Measurements from ENCODE around the gene CHD5.

Gene CHD5

DNA sequence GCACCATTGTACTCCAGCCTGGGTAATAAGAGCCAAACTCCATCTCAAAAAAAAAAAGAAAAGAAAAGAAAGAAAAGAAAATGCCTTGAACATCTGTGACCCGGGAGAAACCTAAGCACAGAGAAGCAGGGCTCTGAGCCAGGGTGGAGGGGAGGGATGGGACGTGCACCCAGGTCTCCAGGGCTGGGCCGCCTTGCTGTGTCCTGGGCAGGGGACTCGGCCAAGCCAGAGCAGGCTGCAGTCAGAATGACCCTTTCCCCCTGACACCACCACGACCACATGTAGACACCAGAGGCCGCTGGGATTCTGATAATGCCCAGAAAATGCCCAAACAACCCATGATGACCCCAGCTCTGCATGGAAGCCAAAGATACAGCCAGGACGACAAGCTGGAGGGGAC, 17.8 kb downstream of the CHD5 start:
- peaks cover 26 to 33% of the 10 kb centered on the region in 2 donors for H3K27me3 Mint-ChIP-seq

DNA sequence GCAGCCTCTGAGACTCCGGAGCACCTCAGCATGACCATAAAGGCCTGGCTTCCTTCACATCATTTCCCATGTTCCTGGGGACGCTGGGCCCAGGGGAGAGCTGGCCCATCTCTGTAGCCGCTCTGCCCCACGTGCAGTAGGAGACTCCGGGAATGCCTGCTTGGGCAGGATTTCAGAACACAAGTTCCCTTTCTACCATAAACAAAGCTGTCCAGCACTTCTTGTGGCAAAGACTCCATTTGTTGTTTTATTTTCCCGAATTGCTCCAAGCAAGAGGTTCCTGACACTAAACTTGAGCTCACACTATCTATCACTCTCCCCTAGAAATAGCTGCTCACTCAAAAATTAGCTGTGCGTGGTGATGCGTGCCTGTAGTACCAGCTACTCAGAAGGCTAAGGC, 21.9 kb downstream of the CHD5 start:
- DNase-seq, result no peak
- H3K27ac Mint-ChIP-seq, result no peak overlapping the region
- peaks cover 15 to 23% of the 10 kb centered on the region in 2 donors for H3K27me3 Mint-ChIP-seq
- peaks cover 0 to 5% of the 10 kb centered on the region in 2 donors for H3K36me3 Mint-ChIP-seq
- H3K9me3 Mint-ChIP-seq, result no peaks in the 10 kb centered on the region
- no peak for ATAC-seq (replicated peaks)
- H3K4me1 Mint-ChIP-seq, result no peaks in the 10 kb centered on the region
- H3K4me3 Mint-ChIP-seq, result no peak overlapping the region

More for the DNA sequence above, 17.8 kb downstream of the CHD5 start:
- ATAC-seq (replicated peaks), result no peak
- H3K4me1 Mint-ChIP-seq, result no peaks in the 10 kb centered on the region
- no peak for DNase-seq
- peaks cover 0 to 5% of the 10 kb centered on the region in 2 donors for H3K36me3 Mint-ChIP-seq
- H3K27ac Mint-ChIP-seq, result no peak overlapping the region
- no peaks in the 10 kb centered on the region for H3K9me3 Mint-ChIP-seq
- H3K4me3 Mint-ChIP-seq, result no peak overlapping the region

DNA sequence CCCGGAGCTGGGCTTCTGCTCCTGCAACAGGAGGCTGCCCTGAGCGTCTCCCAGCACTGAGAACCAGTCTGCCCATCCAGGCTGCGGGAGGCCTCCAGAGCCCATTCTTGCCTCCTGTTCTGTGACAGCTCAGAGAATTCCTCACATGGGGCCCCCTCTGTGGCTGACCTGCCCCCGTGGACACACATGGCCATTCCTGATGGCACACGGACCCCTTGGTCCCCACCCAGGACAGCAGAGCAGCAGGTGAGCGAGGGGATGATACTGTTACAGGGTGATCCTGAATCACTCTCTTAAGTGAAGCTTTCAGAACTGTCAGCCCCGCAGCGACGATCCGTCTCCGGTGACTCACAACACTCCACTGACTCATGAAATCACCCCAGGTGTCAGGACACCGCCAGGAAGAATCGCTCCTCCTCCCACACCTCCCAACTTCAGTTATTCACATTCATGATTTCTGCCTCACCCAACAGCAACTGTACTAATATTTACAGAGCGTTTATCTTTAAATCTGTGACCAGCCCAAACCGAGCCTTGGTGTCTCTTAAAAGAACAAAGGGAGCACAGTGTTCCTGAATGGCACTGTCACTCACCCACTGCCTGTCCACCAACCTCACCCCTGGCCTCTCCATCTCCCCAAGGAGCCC, 22.5 kb downstream of the CHD5 start:
- Mint-ChIP-seq H3K27me3 (peaks cover 15 to 23% of the 10 kb centered on the region in 2 donors), H3K36me3 (peaks cover 0 to 5% of the 10 kb centered on the region in 2 donors), H3K27ac (no peak overlapping the region), H3K4me1 (no peaks in the 10 kb centered on the region), H3K4me3 (no peak overlapping the region), H3K9me3 (no peaks in the 10 kb centered on the region)
- ATAC-seq (replicated peaks) (no peak), DNase-seq (no peak)

DNA sequence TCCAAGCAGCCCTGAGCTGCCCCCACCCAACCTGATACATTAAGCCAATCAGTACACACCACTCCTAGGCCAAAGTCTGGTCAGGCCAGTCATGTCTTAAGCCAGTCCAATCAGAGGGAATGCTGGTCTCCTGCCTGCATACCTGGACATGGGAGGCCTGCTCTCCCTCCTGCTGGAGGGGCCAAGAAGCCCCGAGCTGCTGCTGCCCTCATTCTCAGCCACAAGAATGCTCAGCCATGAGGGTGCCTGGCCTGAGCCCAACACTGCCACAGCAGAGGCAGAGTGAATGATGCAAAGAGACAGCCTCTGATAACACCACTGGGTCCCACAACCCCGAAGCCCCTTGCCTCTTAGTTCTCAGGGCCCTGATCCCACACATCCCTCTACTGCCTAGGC, 23.0 kb downstream of the CHD5 start:
- H3K36me3 Mint-ChIP-seq, result peaks cover 0 to 5% of the 10 kb centered on the region in 2 donors
- H3K27me3 Mint-ChIP-seq, result peaks cover 15 to 23% of the 10 kb centered on the region in 2 donors
- DNase-seq (no peak), ATAC-seq (replicated peaks) (no peak)
- no peak overlapping the region for H3K4me3 Mint-ChIP-seq
- H3K27ac Mint-ChIP-seq, result no peak overlapping the region
- no peaks in the 10 kb centered on the region for H3K9me3 Mint-ChIP-seq
- H3K4me1 Mint-ChIP-seq, result no peaks in the 10 kb centered on the region

DNA sequence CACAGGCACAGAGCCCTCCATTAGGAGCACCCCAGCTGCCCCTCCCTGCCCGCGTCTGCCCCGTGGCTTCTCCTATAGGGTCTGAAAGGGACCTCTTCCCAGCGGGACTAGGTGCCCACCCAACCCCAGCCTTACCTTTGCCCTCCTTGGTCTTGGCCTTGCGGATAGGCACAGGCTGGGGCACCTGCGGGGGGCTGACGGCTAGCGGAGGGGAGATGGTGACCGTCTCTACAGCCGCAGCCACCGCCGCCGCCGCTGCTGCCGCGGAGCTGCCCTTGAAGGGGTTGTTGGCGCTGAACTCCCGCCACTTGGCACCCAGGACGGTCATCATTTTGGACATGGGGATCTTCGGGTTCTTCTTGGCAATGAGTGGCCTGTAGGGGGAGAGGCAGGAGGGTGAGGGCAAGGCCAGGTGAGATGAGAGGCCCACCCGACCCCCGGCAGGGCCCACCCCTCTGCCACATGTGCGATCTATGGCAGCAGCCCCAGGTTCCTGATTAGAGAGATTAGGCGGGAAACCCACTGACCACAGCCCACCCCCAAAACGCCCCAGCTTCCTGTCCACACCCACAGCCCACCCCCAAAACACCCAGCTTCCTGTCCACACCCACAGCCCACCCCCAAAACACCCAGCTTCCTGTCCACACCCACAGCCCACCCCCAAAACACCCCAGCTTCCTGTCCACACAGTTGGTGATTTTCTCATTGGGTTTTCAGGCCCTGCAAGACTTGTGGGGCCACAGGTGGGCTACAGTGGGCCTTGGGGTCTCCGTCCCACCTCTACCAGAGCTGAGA, 25.4 kb downstream of the CHD5 start:
- ATAC-seq (replicated peaks) (no peak), DNase-seq (no peak)
- no peaks in the 10 kb centered on the region for H3K4me1 Mint-ChIP-seq
- no peaks in the 10 kb centered on the region for H3K9me3 Mint-ChIP-seq
- H3K36me3 Mint-ChIP-seq, result peaks cover 0 to 5% of the 10 kb centered on the region in 2 donors
- no peak overlapping the region for H3K4me3 Mint-ChIP-seq
- H3K27me3 Mint-ChIP-seq, result peaks cover 7 to 8% of the 10 kb centered on the region in 2 donors
- H3K27ac Mint-ChIP-seq, result no peak overlapping the region

DNA sequence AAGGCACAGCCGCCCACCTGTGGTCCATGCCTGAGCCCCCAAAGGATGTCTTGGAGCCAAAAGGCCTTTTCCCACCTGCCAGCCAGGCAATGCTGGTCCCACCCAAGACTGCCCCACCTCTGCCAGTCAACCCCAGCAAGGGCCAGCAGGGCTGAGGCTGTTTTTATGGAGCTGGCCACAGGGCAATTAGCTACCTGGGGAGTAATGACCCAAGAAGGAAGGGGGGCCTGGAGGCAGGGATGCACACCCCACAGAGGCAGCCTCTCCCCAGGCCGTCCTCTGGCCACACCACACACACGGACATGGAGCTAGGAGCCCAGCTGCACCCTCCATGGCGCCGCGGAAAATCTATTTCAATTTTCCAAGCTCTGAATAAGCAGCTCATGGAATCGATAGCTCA, 27.2 kb downstream of the CHD5 start:
- no peak for DNase-seq
- H3K4me1 Mint-ChIP-seq, result peaks cover 0 to 8% of the 10 kb centered on the region in 2 donors

DNA sequence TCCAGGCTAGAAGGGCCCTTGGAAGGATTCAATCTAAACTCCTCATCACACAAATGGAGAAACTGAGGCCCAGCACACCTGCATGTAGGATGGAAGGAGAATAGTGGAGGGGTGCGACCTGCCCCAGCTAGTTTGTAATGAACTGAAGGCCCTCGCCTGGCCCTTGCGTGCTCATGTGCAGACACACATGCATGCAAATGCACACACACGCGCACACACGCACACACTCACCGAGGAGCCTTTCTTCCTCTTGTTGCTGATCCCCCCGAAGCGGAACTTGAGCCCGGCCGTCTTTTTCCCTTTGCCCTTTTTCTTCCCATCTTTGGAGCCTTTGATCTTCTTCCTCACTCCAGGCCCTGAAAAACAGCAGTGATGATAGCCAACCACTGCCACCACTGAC, 27.9 kb downstream of the CHD5 start:
- Mint-ChIP-seq H3K4me1 (peaks cover 0 to 8% of the 10 kb centered on the region in 2 donors), H3K27me3 (peaks cover 0 to 15% of the 10 kb centered on the region in 2 donors), H3K36me3 (no peaks in the 10 kb centered on the region), H3K4me3 (no peak overlapping the region), H3K27ac (no peak overlapping the region), H3K9me3 (no peaks in the 10 kb centered on the region)
- no peak for DNase-seq
- no peak for ATAC-seq (replicated peaks)

More for the DNA sequence above, 27.2 kb downstream of the CHD5 start:
- no peak for ATAC-seq (replicated peaks)
- no peaks in the 10 kb centered on the region for H3K36me3 Mint-ChIP-seq
- no peaks in the 10 kb centered on the region for H3K9me3 Mint-ChIP-seq
- H3K27me3 Mint-ChIP-seq, result peaks cover 0 to 11% of the 10 kb centered on the region in 2 donors
- H3K4me3 Mint-ChIP-seq, result no peak overlapping the region
- H3K27ac Mint-ChIP-seq, result no peak overlapping the region

DNA sequence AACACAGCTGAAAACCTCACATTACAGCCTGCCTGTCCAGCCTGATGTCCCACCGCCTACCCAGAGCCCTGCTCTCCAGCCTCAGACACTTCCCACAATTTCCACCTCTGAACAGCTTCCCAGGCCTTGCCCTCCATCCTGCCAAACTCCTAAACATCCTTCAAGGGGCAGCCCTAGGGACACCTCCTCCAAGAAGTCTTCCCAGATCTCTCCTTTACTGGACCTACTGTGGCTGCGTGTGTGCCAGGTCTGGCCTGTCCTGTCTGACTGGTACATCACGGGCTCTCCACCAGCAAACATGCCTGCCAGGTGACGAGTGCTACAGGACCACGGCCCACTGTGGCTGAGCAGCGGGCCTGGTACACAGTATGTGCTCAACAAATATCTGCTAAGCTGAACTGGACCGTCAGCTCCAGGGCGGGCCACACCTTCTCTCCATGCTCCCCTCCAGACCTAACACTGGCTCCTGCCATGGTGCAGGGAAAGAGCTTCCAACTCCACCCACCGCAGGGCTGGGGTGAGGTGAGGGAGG, 28.8 kb downstream of the CHD5 start:
- Mint-ChIP-seq H3K4me3 (no peak overlapping the region), H3K27me3 (peaks cover 2 to 21% of the 10 kb centered on the region in 2 donors), H3K36me3 (no peaks in the 10 kb centered on the region), H3K4me1 (peaks cover 0 to 8% of the 10 kb centered on the region in 2 donors), H3K27ac (no peak overlapping the region), H3K9me3 (no peaks in the 10 kb centered on the region)
- no peak for ATAC-seq (replicated peaks)
- no peak for DNase-seq

DNA sequence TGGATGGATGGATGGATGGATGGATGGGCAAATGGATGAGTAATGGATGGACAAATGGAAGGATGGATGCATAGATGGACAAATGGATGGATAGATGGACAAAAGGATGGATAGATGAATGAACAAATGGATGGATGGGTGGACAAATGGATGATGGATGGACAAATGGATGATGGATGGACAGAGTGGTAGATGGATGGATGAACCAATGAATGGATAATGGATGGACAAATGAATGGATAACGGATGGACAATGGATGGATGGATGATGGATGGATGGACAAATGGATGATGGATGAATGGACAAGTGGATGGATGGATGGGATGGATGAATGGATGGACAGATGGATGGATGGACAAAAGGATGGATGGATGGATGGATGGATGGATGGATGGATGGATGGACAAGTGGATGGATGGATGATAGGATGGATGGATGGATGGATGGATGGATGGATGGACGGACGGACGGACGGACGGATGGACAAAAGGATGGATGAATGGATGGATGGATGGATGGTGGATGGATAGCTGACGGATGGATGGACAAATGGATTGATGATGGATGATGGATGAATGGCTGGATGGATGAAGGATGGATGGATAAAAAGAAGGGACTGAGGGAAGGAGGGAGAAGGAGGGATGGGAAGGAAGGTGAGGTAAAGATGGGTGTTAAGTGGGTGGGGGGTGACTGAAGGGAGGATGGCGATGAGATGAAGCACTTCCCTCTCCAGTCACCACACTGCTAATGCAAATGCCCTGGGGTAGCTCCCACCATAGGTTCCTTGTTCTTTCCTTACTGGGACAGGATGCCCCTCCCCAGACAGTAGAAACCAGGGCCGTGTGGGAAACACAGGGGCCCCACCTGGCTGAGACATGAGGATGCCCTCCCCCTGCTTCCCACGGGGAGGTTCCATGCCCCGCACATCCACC, 29.8 kb downstream of the CHD5 start:
- Mint-ChIP-seq H3K36me3 (no peaks in the 10 kb centered on the region), H3K27ac (no peak overlapping the region), H3K4me1 (peaks cover 0 to 8% of the 10 kb centered on the region in 2 donors), H3K27me3 (peaks cover 6 to 25% of the 10 kb centered on the region in 2 donors), H3K9me3 (no peaks in the 10 kb centered on the region), H3K4me3 (no peak overlapping the region)
- DNase-seq (no peak), ATAC-seq (replicated peaks) (no peak)

DNA sequence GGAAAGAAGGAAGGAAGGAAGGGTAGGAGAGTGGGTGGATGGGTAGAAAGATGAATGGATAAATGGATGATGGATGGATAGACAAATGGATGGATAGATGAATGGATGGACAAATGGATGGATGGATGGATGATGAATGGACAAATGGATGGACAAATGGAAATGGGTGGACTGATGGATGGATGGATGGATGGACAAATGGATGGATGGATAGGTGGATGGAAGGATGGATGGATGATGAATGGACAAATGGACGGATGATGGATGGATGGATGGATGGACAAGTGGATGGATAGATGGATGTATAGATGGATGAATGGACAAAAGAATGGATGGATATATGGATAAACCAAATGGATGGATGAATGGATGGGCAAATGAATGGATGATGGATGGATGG, 30.5 kb downstream of the CHD5 start:
- ATAC-seq (replicated peaks) (no peak), DNase-seq (no peak)
- Mint-ChIP-seq H3K36me3 (no peaks in the 10 kb centered on the region), H3K4me1 (peaks cover 0 to 8% of the 10 kb centered on the region in 2 donors), H3K4me3 (no peak overlapping the region), H3K9me3 (no peaks in the 10 kb centered on the region), H3K27ac (no peak overlapping the region), H3K27me3 (peaks cover 6 to 25% of the 10 kb centered on the region in 2 donors)

DNA sequence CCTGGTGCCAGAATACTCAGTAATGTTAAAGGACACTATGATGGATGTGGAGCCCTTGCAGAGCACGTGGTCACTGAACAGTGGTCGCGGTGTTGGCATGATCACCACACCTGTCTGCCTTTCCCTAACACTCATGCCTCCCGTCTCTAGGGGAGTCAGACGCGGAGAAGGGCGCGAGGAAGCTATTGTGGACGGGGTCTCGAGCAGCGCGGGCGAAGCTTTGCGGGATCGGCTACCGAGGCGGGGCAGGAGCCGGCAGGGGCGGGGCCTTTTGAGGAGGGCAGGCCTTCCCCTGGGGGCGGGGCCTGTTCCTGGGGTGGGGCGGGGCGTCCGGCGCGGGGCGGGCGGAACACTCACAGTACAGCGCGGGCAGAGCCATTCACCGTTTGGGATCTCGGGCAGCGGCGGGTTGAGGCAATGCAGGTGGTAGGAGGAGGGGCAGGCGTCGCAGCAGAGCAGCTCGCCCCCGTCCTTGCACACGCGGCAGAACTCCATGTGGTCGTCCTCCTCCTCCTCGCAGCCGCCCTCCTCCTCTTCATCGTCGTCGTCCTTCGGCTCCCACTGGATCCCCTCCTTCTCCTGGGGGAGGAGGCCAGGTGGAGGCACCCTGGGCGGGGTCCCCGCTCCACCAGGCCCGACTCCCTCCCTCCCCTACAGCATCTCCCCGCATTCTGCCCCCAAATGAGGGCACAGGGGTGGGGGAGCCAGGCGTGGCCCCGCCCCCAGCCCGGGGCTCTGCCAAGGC, 31.5 kb downstream of the CHD5 start:
- Mint-ChIP-seq H3K27ac (no peak overlapping the region), H3K27me3 (peaks cover 6 to 28% of the 10 kb centered on the region in 2 donors), H3K4me3 (peak overlapping the region; percentile 72 to 73), H3K36me3 (no peaks in the 10 kb centered on the region), H3K4me1 (peaks cover 0 to 8% of the 10 kb centered on the region in 2 donors), H3K9me3 (no peaks in the 10 kb centered on the region)
- peak; percentile 82 to 83 for ATAC-seq (replicated peaks)
- peak; percentile 19 for DNase-seq

DNA sequence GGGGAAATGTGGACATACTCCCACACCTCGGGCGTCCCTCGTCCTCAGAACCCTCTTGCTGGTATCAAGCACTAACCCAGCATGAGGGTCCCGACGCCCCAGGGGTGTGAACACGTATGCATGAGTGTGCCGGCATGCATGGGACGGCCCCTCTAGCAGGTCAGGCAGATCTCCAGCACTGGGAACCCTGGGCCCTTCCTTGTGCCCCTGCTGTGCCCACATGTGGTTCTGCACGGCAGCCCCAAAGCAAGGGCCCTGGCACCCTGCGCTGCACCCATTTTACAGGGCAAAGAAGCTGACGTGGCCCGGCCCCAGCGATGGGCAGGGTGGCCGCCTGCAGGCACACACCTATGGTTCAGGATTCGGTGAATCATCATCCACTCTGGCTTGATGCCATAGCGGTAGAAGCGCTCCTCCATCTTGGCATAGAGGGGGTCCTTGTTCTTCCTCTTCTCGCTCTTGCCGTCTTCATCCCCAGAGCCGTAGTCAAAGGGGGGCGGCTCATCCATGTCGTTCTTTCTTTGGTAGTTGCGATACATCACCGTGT, 34.2 kb downstream of the CHD5 start:
- Mint-ChIP-seq H3K36me3 (no peaks in the 10 kb centered on the region), H3K27ac (no peak overlapping the region), H3K4me1 (peaks cover 0 to 11% of the 10 kb centered on the region in 2 donors), H3K9me3 (no peaks in the 10 kb centered on the region), H3K4me3 (no peak overlapping the region), H3K27me3 (peaks cover 6 to 32% of the 10 kb centered on the region in 2 donors)
- no peak for DNase-seq
- no peak for ATAC-seq (replicated peaks)

DNA sequence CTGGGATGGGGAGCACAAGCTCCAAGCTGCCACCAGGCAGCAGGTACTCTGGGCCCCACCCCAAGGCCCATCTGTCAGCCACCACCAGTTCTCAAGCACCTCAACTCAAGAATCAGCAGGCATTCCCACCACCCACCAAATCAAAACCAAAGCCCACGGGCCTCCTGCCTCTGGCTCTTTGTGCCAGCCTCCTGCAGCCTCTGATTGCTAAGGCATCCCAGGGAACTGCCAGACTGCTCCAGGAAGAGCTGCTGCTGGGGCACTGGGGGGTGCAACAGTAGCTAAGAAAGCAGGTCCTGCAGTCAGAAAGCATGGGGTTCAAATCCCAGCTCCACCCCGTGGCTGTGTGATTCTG, 34.7 kb downstream of the CHD5 start:
- no peak for DNase-seq
- peaks cover 0 to 11% of the 10 kb centered on the region in 2 donors for H3K4me1 Mint-ChIP-seq
- no peak for ATAC-seq (replicated peaks)
- peaks cover 6 to 32% of the 10 kb centered on the region in 2 donors for H3K27me3 Mint-ChIP-seq
- H3K9me3 Mint-ChIP-seq, result no peaks in the 10 kb centered on the region
- no peaks in the 10 kb centered on the region for H3K36me3 Mint-ChIP-seq
- no peak overlapping the region for H3K27ac Mint-ChIP-seq
- no peak overlapping the region for H3K4me3 Mint-ChIP-seq

All from stimulated activated naive B cell treated with anti-CD40 and anti-IgM and Interleukin-4, amounts not matched to agents 10 μg/mL and 1 μg/mL and 100 μg/mL, for 72 hours (primary cell).